H1 (cell line): ENCODE data around the gene ANAPC2. TPM values are rescaled to one million over a fixed set of nuclear protein-coding genes. Genes with fewer than 3 reads are reported as not detected.

ENCODE experiments used
- CTCF ChIA-PET: fragments of 300-600 bp; sonication (Branson Sonifier 250); formaldehyde crosslinking; loops from one replicate; lab custom pipeline; 2021; ENCODE audit not compliant: partially characterized antibody; lab: Charles Lee
- POLR2A ChIA-PET: fragments of 300-600 bp; sonication (Branson Sonifier 250); formaldehyde crosslinking; loops from one replicate; lab custom pipeline; 2021; ENCODE audit warnings: inconsistent platforms; ENCODE audit not compliant: partially characterized antibody; lab: Charles Lee
- DNase-seq, 2 experiments: peaks; one replicate each; pipeline versions ENCODE4 v3.0.0 to v3.0.0-alpha.2; 2010 to 2022; ENCODE audit warnings: low spot score in 2 of 2, low read depth in 1 of 2, mixed read lengths in 1 of 2
- FAIRE-seq: peaks from 2 replicates; lab custom pipeline; 2011; peaks lifted over from hg19 to GRCh38; lab: Jason Lieb, UNC
- H2AFZ ChIP-seq: 2 replicates; pipeline ENCODE4 v1.8.1; 2012; ENCODE audit warnings: low read length, inconsistent platforms
- H2AK5ac ChIP-seq: 2 replicates; pipeline ENCODE4 v1.6.1; 2013; ENCODE audit warnings: low read depth, low read length
- H2BK120ac ChIP-seq: replicated peaks from 2 replicates; pipeline ENCODE3; 2013; ENCODE audit warnings: low read depth, low read length, inconsistent platforms
- H2BK12ac ChIP-seq: 2 replicates; pipeline ENCODE4 v1.6.1; 2013; ENCODE audit warnings: low read depth, low read length
- H2BK15ac ChIP-seq: 2 replicates; pipeline ENCODE4 v1.6.1; 2013; ENCODE audit warnings: low read length
- H2BK20ac ChIP-seq: 2 replicates; pipeline ENCODE4 v1.6.1; 2013; ENCODE audit warnings: low read length
- H2BK5ac ChIP-seq: 2 replicates; pipeline ENCODE4 v1.6.1; 2013; ENCODE audit warnings: low read depth, low read length
- H3K14ac ChIP-seq: 2 replicates; pipeline ENCODE4 v1.6.1; 2013; ENCODE audit warnings: inconsistent platforms; ENCODE audit not compliant: insufficient read length
- H3K18ac ChIP-seq: 2 replicates; pipeline ENCODE4 v1.6.1; 2013; ENCODE audit warnings: low read length; ENCODE audit errors: extremely low read depth
- H3K23ac ChIP-seq: 2 replicates; pipeline ENCODE4 v1.6.1; 2013; ENCODE audit warnings: inconsistent platforms; ENCODE audit not compliant: insufficient read length
- H3K23me2 ChIP-seq: 2 replicates; pipeline ENCODE4 v1.6.1; 2013; ENCODE audit warnings: low read depth, low read length
- H3K27ac ChIP-seq: 2 replicates; pipeline ENCODE4 v1.6.1; 2011; ENCODE audit warnings: low read depth, low read length, inconsistent platforms
- H3K27me3 ChIP-seq, 4 experiments: replicated peaks in 1 of 4; 1 replicate in 1 of 4; 2 replicates in 3 of 4; pipeline versions ENCODE4 v1.6.1 to v1.8.1; 2011 to 2013; ENCODE audit warnings: low read length in 3 of 4, mild to moderate bottlenecking in 3 of 4, inconsistent platforms in 2 of 4, mixed read lengths in 2 of 4, moderate library complexity in 1 of 4; ENCODE audit not compliant: control insufficient read depth in 3 of 4, insufficient read depth in 3 of 4; ENCODE audit errors: extremely low read depth in 1 of 4
- H3K36me3 ChIP-seq, 4 experiments: 2 replicates each; pipeline versions ENCODE4 v1.6.1 to v1.8.1; 2011 to 2013; ENCODE audit warnings: mild to moderate bottlenecking in 4 of 4, low read length in 3 of 4, moderate library complexity in 2 of 4, control low read depth in 1 of 4, inconsistent platforms in 1 of 4; ENCODE audit not compliant: insufficient read depth in 4 of 4, control insufficient read depth in 2 of 4
- H3K4ac ChIP-seq: replicated peaks from 2 replicates; pipeline ENCODE3; 2013; ENCODE audit warnings: low read length, low read depth, mixed read lengths, inconsistent platforms; ENCODE audit not compliant: insufficient read length
- H3K4me1 ChIP-seq, 4 experiments: replicated peaks in 1 of 4; 1 replicate in 1 of 4; 2 replicates in 3 of 4; pipeline versions ENCODE4 v1.6.1 to v1.8.1; 2011 to 2013; ENCODE audit warnings: low read length in 3 of 4, inconsistent platforms in 2 of 4, mixed read lengths in 1 of 4; ENCODE audit not compliant: insufficient read depth in 4 of 4, control insufficient read depth in 3 of 4
- H3K4me2 ChIP-seq, 2 experiments: 2 replicates each; pipeline versions ENCODE4 v1.6.1 to v1.8.1; 2011 to 2013; ENCODE audit warnings: low read depth in 2 of 2, low read length in 2 of 2, control low read depth in 1 of 2, inconsistent platforms in 1 of 2, mild to moderate bottlenecking in 1 of 2; ENCODE audit not compliant: insufficient read depth in 1 of 2
- H3K4me3 ChIP-seq, 4 experiments: fragments of 200-600, 300-600 bp in 1 of 4; sonication (generic), shearing (Covaris generic), sonication (Bioruptor Twin) in 1 of 4; 2 replicates each; pipeline versions ENCODE4 v1.5.1 to v1.8.1; 2011 to 2016; ENCODE audit warnings: low read length in 4 of 4, low read depth in 3 of 4, control low read depth in 2 of 4, inconsistent platforms in 2 of 4, mild to moderate bottlenecking in 2 of 4, mixed read lengths in 1 of 4, moderate library complexity in 1 of 4; ENCODE audit not compliant: insufficient read depth in 2 of 4; ENCODE audit errors: extremely low read depth in 1 of 4
- H3K56ac ChIP-seq: replicated peaks from 2 replicates; pipeline ENCODE3; 2013; ENCODE audit warnings: low read depth, mild to moderate bottlenecking, mixed read lengths, low read length, inconsistent platforms; ENCODE audit not compliant: insufficient read length
- H3K79me1 ChIP-seq: 2 replicates; pipeline ENCODE4 v1.6.1; 2013; ENCODE audit warnings: low read depth, low read length, control low read depth
- H3K79me2 ChIP-seq, 2 experiments: 2 replicates each; pipeline versions ENCODE4 v1.6.1 to v1.8.1; 2012 to 2013; ENCODE audit warnings: low read length in 2 of 2, mild to moderate bottlenecking in 2 of 2, inconsistent platforms in 1 of 2; ENCODE audit not compliant: insufficient read depth in 2 of 2, control insufficient read depth in 1 of 2
- H3K9ac ChIP-seq, 4 experiments: replicated peaks in 1 of 4; 1 replicate in 1 of 4; 2 replicates in 3 of 4; pipeline versions ENCODE4 v1.6.1 to v1.8.1; 2011 to 2013; ENCODE audit warnings: low read depth in 3 of 4, low read length in 3 of 4, control low read depth in 2 of 4, mild to moderate bottlenecking in 2 of 4, moderate library complexity in 2 of 4, inconsistent platforms in 1 of 4; ENCODE audit errors: extremely low read depth in 1 of 4
- H3K9me3 ChIP-seq, 2 experiments: 2 replicates each; pipeline versions ENCODE4 v1.6.1 to v1.8.1; 2012 to 2013; ENCODE audit warnings: mild to moderate bottlenecking in 2 of 2, moderate library complexity in 2 of 2, control low read depth in 1 of 2, inconsistent platforms in 1 of 2, low read depth in 1 of 2, low read length in 1 of 2, mixed read lengths in 1 of 2; ENCODE audit not compliant: insufficient read depth in 2 of 2
- H4K20me1 ChIP-seq, 2 experiments: replicated peaks in 1 of 2; 2 replicates each; pipeline versions ENCODE3 to v1.8.1; 2011 to 2013; ENCODE audit warnings: inconsistent platforms in 2 of 2, low read length in 2 of 2, mild to moderate bottlenecking in 1 of 2; ENCODE audit not compliant: insufficient read depth in 2 of 2, control insufficient read depth in 1 of 2
- H4K5ac ChIP-seq: 2 replicates; pipeline ENCODE4 v1.6.1; 2013; ENCODE audit warnings: low read length, low read depth, mixed read lengths, inconsistent platforms; ENCODE audit not compliant: insufficient read length
- H4K8ac ChIP-seq: 2 replicates; pipeline ENCODE4 v1.8.0; 2013; ENCODE audit warnings: mild to moderate bottlenecking, moderate library complexity, low read length, inconsistent platforms; ENCODE audit not compliant: insufficient read depth; ENCODE audit errors: extremely low read depth
- H4K91ac ChIP-seq: replicated peaks from 2 replicates; pipeline ENCODE3; 2013; ENCODE audit warnings: low read length, mixed read lengths, inconsistent platforms; ENCODE audit not compliant: insufficient read length
- BACH1 ChIP-seq: IDR thresholded peaks from 2 replicates; pipeline ENCODE4 v1.6.1; 2012; ENCODE audit warnings: low read length, improper control_type of control experiment
- GABPA ChIP-seq: IDR thresholded peaks from 2 replicates; pipeline ENCODE4 v1.6.1; 2011; ENCODE audit warnings: mild to moderate bottlenecking, low read length, moderate library complexity, borderline replicate concordance; ENCODE audit not compliant: insufficient read depth
- WGBS, 2 experiments: shearing (Covaris generic) in 1 of 2; methylation state at CpG; one replicate each; pipeline versions ENCODE4 v1.1.6 to v1.1.7; 2013 to 2015; ENCODE audit warnings: low lambda C conversion rate in 2 of 2, mixed read lengths in 2 of 2, inconsistent platforms in 1 of 2, low coverage in 1 of 2, missing lambda C conversion rate in 1 of 2; ENCODE audit not compliant: insufficient replicate concordance in 2 of 2, insufficient coverage in 1 of 2, insufficient read length in 1 of 2; ENCODE audit errors: extremely low coverage in 1 of 2, missing lambda C conversion rate in 1 of 2; 5-methylcytosine and 5-hydroxymethylcytosine counted together
- polyA plus RNA-seq, 7 experiments: library from polyadenylated mRNA; depleted of rRNA in 3 of 7; stranded (reverse) in 5 of 7; unstranded in 2 of 7; fragments of >200 nt in 5 of 7; fragments of 200-250 nt in 2 of 7; gene quantifications; 1 replicate in 5 of 7; 2 replicates in 1 of 7; 4 replicates in 1 of 7; pipeline versions ENCODE4 v1.2.1 to v1.2.3, GENCODE V29; 2011 to 2013; ENCODE audit warnings: missing spikeins in 2 of 7, mixed read lengths in 2 of 7
- total RNA-seq: library from RNA; stranded (reverse); fragmentation: NEBNext Ultra II Directional; extraction: Animal tissue kit (Norgen Biotek cat#: 25700); gene quantifications from 2 replicates; pipeline ENCODE4 v1.2.1, GENCODE V29; 2021
- TF ChIP-seq, protein P1 (sequence below): IDR thresholded peaks from 2 replicates; pipeline ENCODE4 v1.6.1; 2012; ENCODE audit warnings: inconsistent platforms

Gene ANAPC2
- total and polyA plus RNA-seq, 2 of the 8 experiments (the other 6 are each of a cell fraction or from before 2014, with no cell fraction given) = 30.2 to 37.7 TPM

DNA sequence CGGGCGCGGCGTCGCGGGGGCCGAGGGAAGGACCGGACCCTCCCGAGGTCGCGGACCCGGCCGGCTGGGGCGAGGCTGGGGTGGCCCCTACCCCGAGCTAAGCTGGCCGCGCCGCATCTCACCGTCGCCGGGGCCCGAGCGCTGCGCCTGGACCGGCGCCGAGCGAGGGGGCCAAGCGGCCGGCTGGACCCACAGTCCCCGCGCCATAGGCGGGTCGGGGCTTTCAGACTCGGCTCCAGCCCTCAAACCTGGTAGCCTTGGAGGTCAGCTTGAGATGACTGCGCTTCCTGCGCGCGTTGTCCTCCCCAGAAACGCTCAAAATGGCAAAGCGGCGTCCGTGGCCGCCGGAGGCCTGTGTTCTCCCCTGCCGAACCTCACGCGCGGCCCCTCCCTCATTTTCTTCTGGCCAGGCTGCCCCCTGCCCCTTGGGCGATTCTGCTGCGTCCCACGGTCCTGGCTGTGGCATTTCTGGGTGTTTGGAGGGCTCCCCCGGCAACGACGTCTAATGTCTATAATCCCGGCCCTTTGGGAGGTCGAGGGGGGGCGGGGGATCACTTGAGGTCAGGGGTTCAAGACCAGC, 58.1 kb downstream of the ANAPC2 start:
- H3K18ac ChIP-seq = no peak overlapping the region
- FAIRE-seq (no peak), DNase-seq (no peak)
- no peak overlapping the region for H3K4ac ChIP-seq
- peaks cover 0 to 7% of the 10 kb centered on the region in 2 experiments; a peak in 1 of 4 replicates for H3K79me2 ChIP-seq
- H3K56ac ChIP-seq = peak overlapping the region; percentile 30
- no peak for TF ChIP-seq BACH1
- TF ChIP-seq, protein P1, sequence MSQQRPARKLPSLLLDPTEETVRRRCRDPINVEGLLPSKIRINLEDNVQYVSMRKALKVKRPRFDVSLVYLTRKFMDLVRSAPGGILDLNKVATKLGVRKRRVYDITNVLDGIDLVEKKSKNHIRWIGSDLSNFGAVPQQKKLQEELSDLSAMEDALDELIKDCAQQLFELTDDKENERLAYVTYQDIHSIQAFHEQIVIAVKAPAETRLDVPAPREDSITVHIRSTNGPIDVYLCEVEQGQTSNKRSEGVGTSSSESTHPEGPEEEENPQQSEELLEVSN = no peak; the same call in 1 of the 2 replicates
- peak; percentile 50; the same call in 1 of the 2 replicates for TF ChIP-seq GABPA
- H3K36me3 ChIP-seq = no peaks in the 10 kb centered on the region
- peak overlapping the region; percentile 79; the same call in 1 of the 2 replicates for H4K8ac ChIP-seq
- H4K5ac ChIP-seq = no peak overlapping the region
- H3K9ac ChIP-seq = no peak overlapping the region; a peak in 1 of 7 replicates
- H3K4me3 ChIP-seq = peak overlapping the region; percentile 70 to 83 (median 77)
- H4K91ac ChIP-seq = no peak overlapping the region
- ChIA-PET CTCF (interaction anchor here (0.6 to 2.6 kb wide), 21 partner anchors 8 to 155 kb away, joined by 3 to 13 read pairs (median 3); partner anchors contain the start of genes GRIN1, RNF224 and TMEM210), POLR2A (interaction anchor here (1.0 to 2.4 kb wide), 19 partner anchors 8 to 136 kb away, joined by 3 to 14 read pairs (median 4); partner anchors contain the start of genes GRIN1, LRRC26, SSNA1 and TPRN)
- H3K9me3 ChIP-seq = no peaks in the 10 kb centered on the region
- H3K23me2 ChIP-seq = peaks cover 7% of the 10 kb centered on the region; the same call in 1 of the 2 replicates
- H2BK5ac ChIP-seq = no peak overlapping the region
- H3K27me3 ChIP-seq = peaks cover 0 to 6% (median 4%) of the 10 kb centered on the region in 4 experiments; a peak in 4 of 7 replicates
- no peaks in the 10 kb centered on the region for H4K20me1 ChIP-seq
- no peak overlapping the region for H3K14ac ChIP-seq
- no peak overlapping the region for H3K23ac ChIP-seq
- H2BK15ac ChIP-seq = no peak overlapping the region
- WGBS, 2 experiments = 12% methylated on average over 37 of the region's 58 CpGs; no CpG with 5 or more reads in 1 of the 2 experiments
- H3K79me1 ChIP-seq = peaks cover 2% of the 10 kb centered on the region; the same call in 1 of the 2 replicates
- no peak overlapping the region for H2BK20ac ChIP-seq
- H2AFZ ChIP-seq = no peak overlapping the region
- H2AK5ac ChIP-seq = no peak overlapping the region
- no peak overlapping the region for H2BK120ac ChIP-seq
- no peak overlapping the region for H2BK12ac ChIP-seq
- peaks cover 0 to 11% (median 5%) of the 10 kb centered on the region in 4 experiments; a peak in 4 of 7 replicates for H3K4me1 ChIP-seq
- H3K27ac ChIP-seq = no peak overlapping the region; the same call in 1 of the 2 replicates
- peak overlapping the region; percentile 70 to 97 for H3K4me2 ChIP-seq
